NCI-H345 (cell line): Measurements from ENCODE around the gene LGR6.
"Not testable (repeated sequence)": the region's sequence is repeated elsewhere in the genome, so short reads cannot be mapped to it uniquely, and the experiment has no call there.

Experiments used
- DNase-seq: peaks from one replicate; lab custom pipeline; 2025; lab: John Stamatoyannopoulos, UW

LGR6 gene

DNA sequence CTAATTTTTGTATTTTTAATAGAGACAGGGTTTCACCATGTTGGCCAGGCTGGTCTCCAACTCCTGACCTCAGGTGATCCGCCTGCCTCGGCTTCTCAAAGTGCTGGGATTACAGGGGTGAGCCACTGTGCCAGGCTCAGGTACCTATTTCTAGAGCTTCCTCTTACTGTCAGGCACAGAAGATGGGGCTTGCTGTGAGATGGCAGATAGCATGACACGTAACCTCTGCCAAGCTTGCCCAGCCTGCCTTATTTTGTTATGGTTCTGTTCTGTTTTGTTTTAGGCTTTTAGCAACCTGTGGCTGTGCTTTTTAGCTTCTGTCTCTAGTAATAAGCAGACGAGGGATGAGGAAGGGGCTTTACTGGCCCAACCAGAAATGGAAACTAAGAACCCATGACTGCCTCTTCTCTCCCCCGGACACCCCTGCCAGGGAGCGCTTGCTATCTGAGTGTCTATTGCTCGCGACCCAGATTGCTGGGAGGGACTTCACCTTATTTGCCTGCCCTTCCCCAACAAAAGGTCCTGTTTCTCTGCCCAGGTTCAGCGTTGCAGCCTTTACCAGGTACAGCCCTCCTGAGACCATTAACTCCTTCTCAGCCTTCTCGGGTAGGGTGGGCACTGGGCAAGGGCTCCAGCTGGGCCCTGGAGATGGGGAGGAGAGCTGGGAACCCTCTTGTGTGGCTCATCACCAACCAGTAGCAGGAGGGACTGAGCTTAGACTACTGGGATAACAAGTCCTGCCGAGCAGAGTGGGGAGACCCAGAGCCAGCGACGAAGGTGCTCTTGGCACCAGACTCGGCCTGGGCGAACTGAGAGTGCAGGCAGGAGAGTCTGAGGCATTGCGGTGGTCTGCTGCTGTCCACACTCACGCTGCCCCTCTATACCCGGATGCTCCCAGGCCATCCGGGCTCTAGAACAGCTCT lies 13.5 kb upstream of the LGR6 start:
- DNase-seq = no peak

DNA sequence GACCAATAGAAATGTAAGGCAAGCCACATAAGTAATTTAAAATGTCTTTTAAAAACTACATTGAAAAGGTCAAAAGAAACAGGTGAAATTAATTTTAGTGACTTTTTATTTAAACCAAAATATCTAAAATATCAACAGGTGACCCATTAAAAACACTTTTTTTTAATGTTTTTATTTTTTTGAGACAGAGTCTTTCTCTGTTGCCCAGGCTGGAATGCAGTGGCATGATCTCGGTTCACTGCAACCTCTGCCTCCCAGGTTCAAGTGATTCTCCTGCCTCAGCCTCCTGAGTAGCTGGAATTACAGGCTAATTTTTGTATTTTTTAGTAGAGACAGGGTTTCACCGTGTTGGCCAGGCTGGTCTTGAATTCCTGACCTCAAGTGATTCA lies 12.9 kb upstream of the LGR6 start:
- DNase-seq = not testable (repeated sequence)

DNA sequence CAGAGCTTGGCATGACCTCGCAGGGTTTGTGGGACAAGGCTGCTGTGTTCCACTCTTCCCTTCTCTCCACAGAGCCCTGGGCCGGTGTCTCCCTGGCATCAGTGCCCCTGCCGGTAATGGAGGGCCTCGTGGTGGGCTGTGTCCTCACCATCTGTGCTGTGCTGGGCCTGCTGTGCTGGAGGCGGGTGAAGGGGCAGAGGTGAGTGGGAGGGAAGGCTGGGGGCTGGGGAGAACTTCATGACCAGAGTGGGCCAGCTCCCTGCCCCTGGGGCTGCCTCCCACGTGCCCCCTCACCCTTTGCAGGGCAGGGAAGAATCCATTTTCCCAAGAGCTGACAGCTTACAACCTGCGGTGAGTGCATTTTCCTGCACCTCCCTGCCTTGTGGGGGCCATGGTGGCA lies 12.0 kb upstream of the LGR6 start:
- no peak for DNase-seq

DNA sequence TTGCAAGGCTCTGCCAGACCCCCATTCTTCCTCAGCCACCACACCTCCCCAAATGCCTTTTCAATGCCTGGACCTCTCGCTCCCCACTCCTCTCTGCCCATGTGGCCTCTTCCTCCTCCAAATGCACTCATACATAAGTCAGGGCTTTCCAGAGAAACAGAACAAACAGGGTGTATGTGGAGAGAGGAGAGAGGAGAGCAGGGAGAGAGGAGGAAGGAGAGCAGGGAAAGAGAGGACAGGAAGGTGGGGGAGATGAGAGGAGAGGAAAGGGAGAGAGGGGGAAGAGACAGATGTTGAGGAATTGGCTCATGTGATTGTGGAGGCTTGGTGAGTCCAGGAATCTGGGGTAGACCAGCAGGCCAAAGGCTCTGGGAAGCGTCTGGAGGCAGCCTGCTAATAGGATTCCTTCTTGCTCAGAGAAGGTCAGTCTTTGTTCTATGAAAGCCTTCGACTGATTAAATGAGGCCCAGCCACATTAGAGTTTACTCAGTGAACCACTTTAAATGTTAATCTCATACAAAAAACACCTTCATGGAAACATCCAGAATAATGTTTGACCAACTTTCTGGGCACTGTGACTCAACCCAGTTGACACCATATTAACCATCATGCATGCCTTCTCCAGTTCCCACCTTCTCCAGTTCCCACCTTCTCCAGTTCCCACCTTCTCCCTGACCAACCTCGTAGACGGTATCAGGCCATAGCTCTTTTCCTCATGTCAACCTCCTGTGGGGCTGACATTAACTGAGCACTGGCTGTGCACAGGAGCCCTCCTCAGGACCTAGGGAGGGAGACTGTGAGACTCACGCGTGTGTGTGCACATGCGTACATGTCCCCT lies 11.3 kb upstream of the LGR6 start:
- DNase-seq = no peak

DNA sequence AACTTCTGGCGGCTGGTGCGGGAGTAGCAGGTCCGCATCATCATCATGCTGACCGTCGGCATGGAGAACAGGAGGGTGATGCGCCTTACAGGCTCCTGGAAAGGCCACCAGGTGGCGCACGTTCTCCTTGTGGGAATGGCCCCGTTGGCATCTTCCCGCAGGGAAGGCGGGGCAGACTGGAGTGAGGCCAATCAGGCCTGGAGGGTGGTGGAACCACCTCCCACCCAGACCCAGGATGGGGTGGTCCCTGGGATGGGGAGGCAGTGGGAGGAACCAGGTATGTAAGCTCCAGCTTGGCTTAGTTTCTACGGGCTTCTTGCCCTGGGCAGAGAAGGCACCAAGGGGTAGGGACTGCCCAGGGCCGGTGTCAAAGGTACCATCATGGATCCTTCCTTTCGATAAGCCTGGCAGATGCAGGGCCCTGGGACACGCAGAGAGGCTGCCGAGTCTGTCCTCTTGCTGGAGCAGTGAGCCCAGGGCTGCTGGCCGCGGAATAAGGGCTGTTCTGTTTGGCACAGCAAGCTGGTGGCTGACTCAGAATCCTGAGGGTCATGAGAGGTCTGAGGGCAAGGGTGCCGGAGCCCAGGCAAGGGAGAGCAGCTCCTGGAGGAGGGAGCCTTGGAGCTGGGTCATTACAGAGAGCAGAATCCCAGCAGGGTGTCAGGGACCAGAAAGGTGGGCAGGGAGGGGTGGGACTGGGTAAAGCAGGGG lies 8.7 kb upstream of the LGR6 start:
- DNase-seq = peak; percentile 81

DNA sequence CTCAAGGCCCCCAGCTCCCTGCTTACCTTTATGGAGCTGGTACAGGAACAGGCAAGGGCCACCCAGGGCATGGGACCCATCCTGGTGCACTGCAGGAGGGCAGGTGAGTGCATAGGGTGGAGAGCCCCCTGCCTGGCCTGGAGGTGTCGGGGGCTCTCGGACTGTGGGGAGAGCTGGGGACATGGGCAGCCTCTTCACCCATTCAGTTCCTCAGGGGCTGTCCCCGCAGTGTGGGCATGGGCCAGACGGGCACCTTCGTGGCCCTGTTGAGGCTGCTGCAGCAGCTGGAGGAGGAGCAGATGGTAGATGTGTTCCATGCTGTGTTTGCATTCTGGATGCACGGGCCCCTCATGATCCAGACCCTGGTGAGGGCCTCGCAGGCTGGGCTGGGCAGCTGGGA lies 7.3 kb upstream of the LGR6 start:
- DNase-seq = no peak

DNA sequence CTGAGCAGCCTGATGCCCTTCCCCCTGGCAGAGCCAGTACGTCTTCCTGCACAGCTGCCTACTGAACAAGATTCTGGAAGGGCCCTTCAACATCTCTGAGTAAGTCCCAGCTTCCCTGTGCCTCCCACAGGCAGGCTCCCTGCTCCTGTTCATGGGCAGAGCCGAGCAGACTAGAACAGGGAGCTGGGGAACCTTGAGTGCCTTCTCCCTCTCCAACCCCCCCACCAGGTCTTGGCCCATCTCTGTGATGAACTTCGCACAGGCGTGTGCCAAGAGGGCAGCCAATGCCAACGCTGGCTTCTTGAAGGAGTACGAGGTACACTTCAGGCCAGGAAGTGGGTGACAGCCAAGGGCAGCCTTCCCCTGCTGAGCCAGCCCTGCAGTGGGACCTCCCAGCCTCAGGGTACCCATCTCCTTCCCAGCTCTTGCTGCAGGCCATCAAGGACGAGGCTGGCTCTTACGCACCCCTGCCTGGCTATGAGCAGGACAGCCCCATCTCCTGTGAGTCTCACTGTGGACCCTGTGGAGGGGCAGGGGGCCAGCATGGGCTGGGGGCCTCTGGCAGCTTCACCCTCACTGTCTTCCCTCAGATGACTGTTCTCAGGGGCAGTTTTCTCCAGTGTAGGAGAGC lies 6.4 kb upstream of the LGR6 start:
- no peak for DNase-seq

DNA sequence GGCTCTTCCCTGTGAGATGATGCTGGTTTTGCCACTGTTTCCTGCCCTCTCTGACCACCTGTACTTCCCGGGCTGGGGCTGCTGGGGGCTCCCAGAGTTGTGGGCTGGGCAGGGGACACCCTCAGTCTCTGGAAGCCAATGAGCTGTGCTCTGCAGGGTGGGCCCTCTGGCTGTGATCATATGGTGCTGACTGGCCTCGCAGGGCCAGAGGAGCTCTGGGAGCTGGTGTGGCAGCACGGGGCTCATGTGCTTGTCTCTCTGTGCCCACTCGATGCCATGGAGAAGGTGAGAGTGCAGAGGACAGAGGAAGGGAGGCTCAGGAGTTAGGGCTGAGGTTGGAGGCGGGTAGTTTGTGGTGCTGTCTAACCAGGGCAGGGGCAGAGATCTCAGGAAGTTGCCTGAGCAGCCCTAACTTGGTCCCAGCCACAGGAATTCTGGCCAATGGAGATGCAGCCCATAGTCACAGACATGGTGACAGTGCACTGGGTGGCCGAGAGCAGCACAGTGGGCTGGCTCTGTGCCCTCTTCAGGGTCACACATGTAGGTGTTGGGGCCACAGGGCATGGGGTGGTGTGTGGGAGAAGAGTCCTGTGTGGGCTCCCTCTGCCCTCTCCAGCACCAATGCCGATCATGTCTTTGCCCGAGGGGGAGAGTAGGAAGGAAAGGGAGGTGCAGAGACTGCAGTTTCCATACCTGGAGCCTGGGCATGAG lies 5.7 kb upstream of the LGR6 start:
- DNase-seq = no peak

DNA sequence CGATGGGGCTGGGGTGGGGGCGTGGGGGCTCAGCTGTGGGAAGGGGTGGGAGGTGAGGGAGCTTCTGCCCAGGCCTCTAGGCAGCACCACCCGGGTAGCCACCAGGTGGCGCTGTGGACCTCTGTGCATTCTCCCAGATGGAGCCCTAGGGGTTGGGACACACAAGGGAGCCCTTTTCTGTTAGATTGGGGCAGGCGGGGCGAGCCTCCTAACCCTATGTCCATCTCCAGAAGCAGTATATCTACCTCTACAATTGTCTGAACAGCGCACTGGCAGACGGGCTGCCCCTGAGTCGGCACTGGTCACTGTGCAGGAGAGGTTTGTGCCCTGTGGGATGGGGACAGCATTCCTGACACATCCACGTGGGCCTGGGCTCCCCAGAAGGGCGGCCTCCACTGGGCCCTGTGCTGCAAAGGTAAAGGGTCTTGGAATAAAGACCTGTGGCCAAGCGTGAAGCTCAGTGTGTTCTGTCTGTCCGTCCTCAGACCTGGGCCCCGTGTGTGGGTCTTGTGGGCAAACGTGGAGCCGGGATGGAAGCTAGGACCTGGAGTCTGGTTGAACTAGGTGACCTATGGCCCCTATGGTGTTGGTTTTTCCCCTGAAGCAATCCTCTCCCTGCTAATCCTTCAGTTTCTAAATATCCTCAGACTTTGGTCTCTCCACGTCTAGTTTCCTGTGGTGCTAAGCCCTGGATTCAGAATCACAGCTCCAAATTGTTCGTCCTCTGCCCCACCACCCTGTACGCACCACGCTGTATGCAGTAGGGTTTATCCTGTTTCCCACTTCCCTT lies 4.4 kb upstream of the LGR6 start:
- DNase-seq = peak; percentile 74

DNA sequence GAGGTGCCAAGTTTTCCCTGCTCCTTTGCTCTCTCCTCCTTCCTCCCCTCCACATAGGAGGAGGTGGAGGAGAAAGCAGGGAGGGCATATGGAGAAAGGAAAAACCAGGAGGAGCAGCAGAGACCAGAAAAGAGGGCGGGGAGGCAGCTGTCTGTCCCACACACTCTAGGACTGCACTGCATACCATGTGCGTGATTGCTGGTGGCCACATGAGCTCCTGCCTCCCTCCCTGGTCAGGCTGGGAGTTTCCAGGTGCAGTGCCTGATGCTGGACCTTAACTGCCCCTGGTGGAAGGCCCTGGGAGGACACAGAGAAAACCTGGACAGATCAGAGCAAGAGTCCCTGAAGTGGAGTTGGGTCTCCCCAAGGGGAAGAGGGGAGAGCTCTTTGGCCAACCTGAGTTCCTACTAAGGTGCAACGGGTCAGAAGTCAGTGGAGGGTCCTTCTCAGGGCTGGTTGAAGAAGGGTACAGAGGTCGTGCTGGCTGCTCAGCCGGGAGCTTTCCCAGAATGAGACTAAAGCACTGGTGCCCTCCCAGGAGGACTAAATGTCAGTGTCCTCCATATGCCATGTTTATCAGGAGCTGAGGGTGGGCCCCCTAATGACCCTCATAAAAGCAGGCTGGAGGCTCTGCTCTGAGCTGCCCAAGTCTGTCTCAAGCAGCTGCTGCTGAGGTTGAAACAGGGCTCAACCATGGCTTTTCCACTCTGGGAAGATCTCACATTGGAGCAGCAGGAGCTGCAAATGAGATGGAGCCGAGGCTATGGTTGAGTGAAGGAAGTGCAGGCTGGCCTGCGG lies 3.5 kb upstream of the LGR6 start:
- no peak for DNase-seq

DNA sequence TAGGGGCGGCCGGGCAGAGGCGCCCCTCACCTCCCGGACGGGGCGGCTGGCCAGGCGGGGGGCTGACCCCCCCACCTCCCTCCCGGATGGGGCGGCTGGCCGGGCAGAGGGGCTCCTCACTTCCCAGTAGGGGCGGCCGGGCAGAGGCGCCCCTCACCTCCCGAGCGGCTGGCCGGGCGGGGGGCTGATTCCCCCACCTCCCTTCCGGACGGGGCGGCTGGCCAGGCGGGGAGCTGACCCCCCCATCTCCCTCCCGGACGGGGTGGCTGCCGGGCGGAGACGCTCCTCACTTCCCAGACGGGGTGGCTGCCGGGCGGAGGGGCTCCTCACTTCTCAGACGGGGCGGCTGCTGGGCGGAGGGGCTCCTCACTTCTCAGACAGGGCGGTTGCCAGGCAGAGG lies 2.2 kb upstream of the LGR6 start:
- DNase-seq = not testable (repeated sequence)

DNA sequence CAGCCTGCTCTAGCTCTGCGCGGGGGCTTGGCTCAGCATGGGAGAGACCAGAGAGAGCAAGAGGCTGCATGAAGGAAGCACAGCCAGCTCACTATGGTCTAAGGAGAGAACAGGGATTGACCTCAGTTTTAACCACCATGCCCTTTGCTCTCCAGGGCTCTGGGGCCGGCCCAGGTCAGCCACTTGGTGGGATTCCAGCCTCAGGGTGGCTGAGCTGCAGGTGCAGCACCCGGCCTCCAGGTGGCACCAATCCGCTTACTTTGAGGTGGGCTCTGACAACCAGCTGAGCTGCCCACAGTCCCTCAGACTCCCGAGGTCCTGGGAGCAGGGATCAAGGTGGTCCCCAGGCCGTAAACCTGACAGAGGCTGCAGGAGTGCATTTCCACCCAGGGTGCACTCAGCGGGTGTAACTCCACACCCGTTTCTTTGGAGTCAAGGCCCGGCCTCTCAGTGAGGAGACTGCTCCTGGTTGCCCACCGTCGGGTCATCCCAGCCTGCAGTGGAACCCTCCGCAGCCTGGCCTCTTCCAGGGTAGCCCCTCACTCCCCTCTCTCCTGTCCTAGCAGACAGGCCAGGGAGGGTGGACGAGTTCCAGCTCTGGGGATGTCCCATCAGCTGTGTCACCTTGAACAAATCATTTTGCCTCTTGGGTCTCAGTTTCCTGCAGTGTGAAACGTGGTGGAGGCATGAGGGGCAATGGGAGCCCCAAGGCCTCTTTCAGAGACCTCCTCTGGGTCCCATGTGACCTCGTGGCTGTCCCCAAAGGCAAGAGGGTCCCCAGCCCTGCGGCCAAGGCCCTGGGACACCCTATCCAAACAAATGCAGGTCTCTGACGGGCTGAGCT lies 607 bp upstream of the LGR6 start:
- peak; percentile 51 for DNase-seq

DNA sequence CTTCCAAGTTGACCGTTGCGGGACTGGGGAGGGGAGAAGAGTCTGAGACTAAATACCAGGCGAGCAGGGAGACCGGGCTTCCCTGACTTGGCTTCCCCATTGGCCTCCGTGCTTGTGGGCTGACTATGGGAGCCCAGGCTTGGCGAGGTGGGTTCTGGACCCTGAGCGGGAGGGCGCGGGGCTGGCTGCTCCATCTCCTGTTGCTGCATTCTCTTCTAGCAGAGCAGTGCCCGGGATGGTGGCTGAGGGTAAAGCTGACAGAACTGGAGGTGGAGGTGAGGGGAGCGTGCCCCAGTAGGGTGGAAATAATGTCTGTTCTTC lies 689 bp downstream of the LGR6 start:
- no peak for DNase-seq

DNA sequence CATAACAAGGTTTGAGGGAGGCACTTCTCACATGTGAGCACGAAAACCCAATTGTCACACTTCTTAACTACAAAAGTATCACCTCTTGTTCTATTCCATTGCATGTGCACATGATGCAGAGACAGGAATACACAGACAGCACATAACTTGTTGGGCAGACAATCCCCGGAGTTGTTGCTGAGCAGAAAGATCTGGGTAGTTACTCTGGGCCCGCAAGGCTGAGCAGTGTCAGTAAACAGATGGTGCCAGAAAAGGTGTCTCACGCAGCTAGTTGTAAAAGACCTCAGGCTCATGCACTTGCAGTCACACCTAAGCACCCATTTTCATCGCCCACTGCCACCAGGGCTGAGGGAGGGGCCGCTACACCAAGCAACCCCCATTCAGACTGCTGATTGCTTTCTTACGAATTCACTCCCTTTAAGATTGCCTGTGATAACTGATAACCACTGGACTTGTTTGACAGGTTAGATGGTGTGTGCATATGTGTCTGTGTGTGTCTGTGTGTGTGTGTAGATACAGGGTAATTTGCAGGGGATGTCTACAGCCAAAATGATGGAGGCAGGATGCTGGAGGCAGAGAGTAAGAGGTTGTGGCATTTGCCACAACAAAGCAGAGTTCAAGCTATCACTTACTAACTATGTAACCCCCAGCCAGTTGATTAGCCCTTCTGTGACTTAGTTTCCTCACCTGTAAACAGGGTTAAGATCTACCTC lies 4.2 kb downstream of the LGR6 start:
- DNase-seq = no peak

DNA sequence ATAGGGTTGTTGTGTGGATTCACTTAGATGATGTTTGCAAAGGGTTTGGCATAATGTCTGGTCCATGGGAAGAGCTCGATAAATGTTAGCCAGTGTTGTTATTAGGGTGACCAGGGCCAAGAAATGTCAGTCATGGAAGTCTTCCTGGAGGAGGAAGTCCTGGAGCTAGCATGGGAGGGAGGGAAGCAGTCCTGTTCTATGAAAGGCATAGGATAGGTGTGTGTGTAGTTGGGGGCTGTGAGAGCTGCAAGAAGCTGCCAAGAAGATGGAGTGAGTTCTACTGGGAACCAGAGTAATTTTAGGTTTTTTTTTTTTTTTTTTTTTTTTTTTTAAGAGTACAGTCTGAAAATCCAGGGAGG lies 4.7 kb downstream of the LGR6 start:
- no peak for DNase-seq

DNA sequence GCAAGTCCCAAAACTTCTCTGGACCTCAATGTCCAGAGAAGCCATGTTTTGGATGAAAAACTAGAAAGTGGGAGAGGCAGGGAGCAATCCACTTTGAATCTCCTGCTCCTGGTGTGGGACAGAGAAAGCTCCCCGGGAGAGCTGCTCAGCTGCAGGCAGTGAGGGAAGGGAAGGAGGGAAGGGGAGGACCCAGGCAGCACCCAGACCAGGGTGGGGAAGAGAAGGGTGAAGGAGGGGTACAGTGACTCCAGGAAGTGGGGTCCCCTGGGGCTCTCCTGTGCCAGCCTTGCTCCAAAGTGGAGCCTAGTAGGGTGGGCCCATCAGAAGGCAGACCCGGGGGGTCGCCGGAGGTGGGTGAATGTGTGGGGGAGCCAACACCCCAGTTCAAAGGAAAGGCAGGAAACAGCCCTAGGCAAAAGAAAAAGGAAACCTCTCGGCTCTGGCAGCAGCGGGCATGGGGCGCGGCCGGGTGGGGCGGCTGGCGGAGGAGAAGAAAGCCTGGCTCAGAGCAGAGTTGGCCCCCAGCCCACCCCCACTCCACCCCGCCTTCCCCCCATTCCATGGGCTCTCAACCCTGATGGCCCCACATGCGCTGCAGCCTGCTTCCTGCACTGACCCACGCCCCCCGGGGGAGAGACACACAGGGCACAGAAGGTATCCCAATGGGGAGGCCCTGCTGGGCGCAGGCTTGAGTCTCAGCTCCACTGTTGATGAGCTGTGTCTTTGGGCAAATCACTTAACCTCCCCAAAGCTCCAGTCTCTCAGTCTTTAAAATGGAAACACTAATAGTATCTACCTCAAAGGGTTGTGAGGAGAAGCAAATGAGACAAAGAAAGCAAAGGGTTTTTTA lies 5.7 kb downstream of the LGR6 start:
- no peak for DNase-seq

DNA sequence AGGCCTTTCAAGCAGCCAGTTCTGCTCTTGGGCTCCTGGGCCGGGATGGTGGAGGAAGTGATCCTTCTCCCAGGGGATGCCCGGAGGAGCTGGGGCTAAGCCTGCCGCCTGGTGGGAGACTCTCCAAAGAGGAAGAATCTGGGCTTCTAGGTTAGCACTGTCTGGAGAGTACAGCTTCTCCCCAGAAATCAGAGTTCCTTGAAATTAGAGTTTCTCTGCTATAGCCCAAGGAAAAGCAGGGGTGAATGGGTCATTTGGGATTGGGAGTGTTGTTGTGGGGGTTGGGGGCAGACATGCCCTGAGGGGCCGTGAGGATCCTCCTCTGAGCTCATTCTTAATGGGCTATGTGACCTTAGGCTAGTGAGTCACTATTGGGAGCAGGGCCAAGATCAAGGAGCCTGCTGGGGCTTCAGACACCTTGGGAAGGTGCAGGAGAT lies 6.5 kb downstream of the LGR6 start:
- DNase-seq = no peak
